ENCODE results near the gene RNF150. TPM values are rescaled to one million over a fixed set of nuclear protein-coding genes. Genes with fewer than 3 reads are reported as not detected.

RNF150 gene
- total RNA-seq, 3 donors from 2014 or later: 2.5 to 88.8 (median 3.1) TPM

DNA sequence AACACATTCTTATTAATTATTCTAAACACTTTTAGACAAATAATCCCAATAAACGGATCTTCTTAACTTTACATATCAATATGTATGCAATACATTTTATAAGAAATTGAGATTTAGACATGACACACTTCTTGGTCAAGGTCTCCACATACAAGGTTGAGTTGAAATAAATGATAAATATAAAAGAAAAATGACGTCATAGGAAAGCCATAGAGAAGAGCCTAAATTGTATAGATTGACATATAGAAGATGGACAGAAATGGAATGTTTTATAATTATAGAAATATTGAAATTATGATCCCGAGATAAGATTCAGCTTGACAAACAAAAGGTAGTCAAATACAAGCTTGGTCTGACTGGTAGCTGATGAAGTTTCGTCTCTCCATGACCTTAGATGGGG is 87.4 kb downstream of the RNF150 start:
- DNase-seq (no peak), ATAC-seq (no peak)
- no peak overlapping the region for H3K4me3 ChIP-seq

GRCh38 chr4:141041021-141041476 is 92.2 kb downstream of the RNF150 start:
- Histone ChIP-seq H3K36me3 (ENCODE audit: low read depth) (no peaks in the 10 kb centered on the region), H3K4me1 (ENCODE audit: low read depth) (no peaks in the 10 kb centered on the region), H3K4me3 (no peak overlapping the region), H3K9me3 (no peaks in the 10 kb centered on the region)
- ATAC-seq (no peak), DNase-seq (no peak)
- intact Hi-C loops (cut with DNase I, micrococcal nuclease): no loop called here
- TF ChIP-seq CTCF (IDR thresholded peaks at IDR 0.05): no peak

More for the DNA sequence above, 87.4 kb downstream of the RNF150 start:
- no peaks in the 10 kb centered on the region for H3K36me3 ChIP-seq (ENCODE audit: low read depth)
- TF ChIP-seq CTCF (IDR thresholded peaks at IDR 0.05): no peak
- peaks cover 4% of the 10 kb centered on the region for H3K9me3 ChIP-seq
- intact Hi-C loops (cut with DNase I, micrococcal nuclease): no loop called here
- H3K4me1 ChIP-seq (ENCODE audit: low read depth): no peaks in the 10 kb centered on the region

GRCh38 chr4:141039156-141039555 is 94.1 kb downstream of the RNF150 start:
- Histone ChIP-seq H3K4me1 (ENCODE audit: low read depth) (no peaks in the 10 kb centered on the region), H3K9me3 (no peaks in the 10 kb centered on the region), H3K4me3 (no peak overlapping the region), H3K36me3 (ENCODE audit: low read depth) (no peaks in the 10 kb centered on the region)
- DNase-seq (no peak), ATAC-seq (no peak)
- TF ChIP-seq CTCF (IDR thresholded peaks at IDR 0.05): no peak
- intact Hi-C loops (cut with DNase I, micrococcal nuclease): no loop called here

- no peaks in the 10 kb centered on the region for H3K9me3 ChIP-seq
- no peak for ATAC-seq
- intact Hi-C loops (cut with DNase I, micrococcal nuclease): no loop called here
- TF ChIP-seq CTCF (IDR thresholded peaks at IDR 0.05): no peak
- H3K4me1 ChIP-seq (ENCODE audit: low read depth): no peaks in the 10 kb centered on the region
- no peak overlapping the region for H3K4me3 ChIP-seq
- no peak for DNase-seq
- no peaks in the 10 kb centered on the region for H3K36me3 ChIP-seq (ENCODE audit: low read depth)
Measured at GRCh38 chr4:141038428-141038827, 94.8 kb downstream of the RNF150 start.

DNA sequence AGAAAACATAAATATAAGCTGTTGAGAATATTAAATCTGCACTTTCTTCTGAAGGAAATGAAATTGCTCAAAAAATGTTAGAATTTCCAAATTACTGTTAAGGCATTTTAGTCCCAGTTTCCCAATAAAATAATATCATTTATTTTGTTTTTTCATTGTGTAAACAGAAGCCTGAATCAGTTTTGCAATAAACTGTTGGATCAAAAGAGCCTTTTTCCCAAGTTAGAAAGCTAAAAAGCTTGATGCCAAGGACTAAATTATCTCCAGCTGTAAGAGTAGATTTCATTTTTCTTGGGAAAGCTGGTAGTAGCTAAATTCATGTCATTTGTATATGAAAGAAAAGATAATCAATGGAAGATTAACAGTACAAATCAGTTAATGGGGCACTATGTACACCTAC is 95.8 kb downstream of the RNF150 start:
- DNase-seq: no peak
- TF ChIP-seq CTCF (IDR thresholded peaks at IDR 0.05): no peak
- H3K4me1 ChIP-seq (ENCODE audit: low read depth): no peaks in the 10 kb centered on the region
- intact Hi-C loops (cut with DNase I, micrococcal nuclease): no loop called here
- ATAC-seq: no peak
- no peak overlapping the region for H3K4me3 ChIP-seq
- no peaks in the 10 kb centered on the region for H3K9me3 ChIP-seq
- H3K36me3 ChIP-seq (ENCODE audit: low read depth): no peaks in the 10 kb centered on the region

- Histone ChIP-seq H3K4me1 (ENCODE audit: low read depth) (no peaks in the 10 kb centered on the region), H3K9me3 (no peaks in the 10 kb centered on the region), H3K36me3 (ENCODE audit: low read depth) (no peaks in the 10 kb centered on the region), H3K4me3 (no peak overlapping the region)
- no peak for TF ChIP-seq CTCF (IDR thresholded peaks at IDR 0.05)
- intact Hi-C loops (cut with DNase I, micrococcal nuclease): no loop called here
- ATAC-seq: no peak
- DNase-seq: no peak
Measured at GRCh38 chr4:141036786-141037185, 96.5 kb downstream of the RNF150 start.

Measured in mucosa of descending colon (tissue), 3 donors.